ENCODE measurements around the gene NELL2.

The NELL2 gene

DNA sequence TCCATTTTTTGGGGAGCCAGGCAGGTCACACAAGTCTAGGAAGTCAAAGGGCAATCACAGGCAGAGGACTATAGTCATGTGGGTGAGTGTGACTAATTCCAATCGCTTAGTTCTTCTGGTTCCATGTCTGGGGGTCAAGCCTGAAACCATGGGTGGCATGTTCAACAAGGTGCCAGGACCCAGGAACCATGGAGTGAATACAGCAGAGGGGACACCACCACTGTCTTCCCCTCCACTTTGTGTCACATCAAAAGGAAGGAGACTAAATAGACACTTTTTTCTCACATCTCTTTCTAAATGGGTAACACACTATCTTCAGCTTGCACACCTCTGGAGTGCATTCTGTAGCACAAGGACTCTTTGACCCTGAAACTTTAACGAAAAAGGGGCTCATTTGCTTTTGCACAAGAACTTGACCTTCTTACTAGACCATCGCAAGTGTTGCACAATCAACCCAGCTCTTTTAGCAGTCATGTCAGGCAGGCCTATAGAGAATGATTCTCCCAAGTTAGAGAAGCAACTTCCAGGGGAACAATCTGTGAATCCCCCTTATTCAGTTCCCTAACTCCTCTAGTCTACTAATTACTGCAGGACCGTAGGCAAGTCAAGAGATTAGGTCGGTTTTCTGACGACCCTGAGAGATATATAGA, 398.7 kb downstream of the NELL2 start:
- Histone ChIP-seq H3K9me3 (ENCODE audit: control insufficient read depth in 5 of 5, low read length in 5 of 5) (peaks cover 0 to 36% (median 22%) of the 10 kb centered on the region in 5 donors), H3K27ac (ENCODE audit: low read depth, low read length) (no peak overlapping the region)

DNA sequence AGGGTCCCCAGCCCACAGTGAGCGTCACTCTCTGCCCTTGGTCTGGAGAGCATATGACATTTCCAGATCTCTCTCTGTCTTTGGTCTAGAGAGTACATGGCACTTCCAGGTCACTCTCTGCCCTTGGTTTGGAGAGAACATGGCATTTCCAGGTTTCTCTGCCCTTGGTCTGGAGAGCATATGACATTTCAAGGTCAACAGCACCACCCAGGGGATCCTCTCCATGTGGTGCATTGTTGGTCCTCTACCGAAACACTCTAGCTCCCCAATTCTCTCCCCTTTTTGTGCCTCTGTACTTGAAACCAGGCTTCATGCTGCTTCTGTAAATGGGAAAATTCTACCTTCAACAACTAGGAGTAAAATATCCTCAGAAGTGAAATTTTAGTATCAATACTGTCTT, 399.4 kb downstream of the NELL2 start:
- no peaks in the 10 kb centered on the region for H3K36me3 ChIP-seq (ENCODE audit: control insufficient read depth in 5 of 5, insufficient read depth in 5 of 5, low read length in 5 of 5)

More for the DNA sequence above, 398.7 kb downstream of the NELL2 start:
- no peaks in the 10 kb centered on the region for H3K36me3 ChIP-seq (ENCODE audit: control insufficient read depth in 5 of 5, insufficient read depth in 5 of 5, low read length in 5 of 5)
- H3K4me1 ChIP-seq (ENCODE audit: control insufficient read depth in 5 of 5, insufficient read depth in 5 of 5, low read length in 5 of 5), result no peaks in the 10 kb centered on the region
- H3K4me3 ChIP-seq (ENCODE audit: low read depth in 1 of 5, low read length in 5 of 5), result no peak overlapping the region
- H3K9ac ChIP-seq (ENCODE audit: low read length in 5 of 5), result no peak overlapping the region
- no peaks in the 10 kb centered on the region for H3K27me3 ChIP-seq (ENCODE audit: control insufficient read depth in 5 of 5, insufficient read depth in 4 of 5, low read length in 5 of 5)

DNA sequence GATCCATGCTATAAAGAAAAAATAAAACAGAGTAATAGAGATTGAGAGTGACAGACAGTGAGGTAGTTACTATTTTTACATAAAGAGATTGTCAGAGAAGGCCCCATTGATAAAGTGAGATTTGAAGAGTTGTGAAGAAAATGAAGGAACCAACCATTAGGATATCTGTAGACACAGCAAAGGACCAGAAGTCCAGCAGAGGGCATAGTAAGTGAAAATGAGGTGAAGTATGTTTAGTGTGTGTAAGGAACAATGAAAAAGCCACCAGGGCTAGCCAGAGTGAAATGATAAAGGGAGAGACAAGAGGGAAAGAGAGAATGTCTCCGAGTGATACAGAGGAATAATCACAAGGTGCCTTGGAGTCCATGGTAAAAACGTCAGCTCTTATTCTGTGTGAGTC, 411.0 kb downstream of the NELL2 start:
- H3K9me3 ChIP-seq (ENCODE audit: control insufficient read depth in 5 of 5, low read length in 5 of 5), result peaks cover 0 to 6% (median 0%) of the 10 kb centered on the region in 5 donors
- no peak overlapping the region for H3K4me3 ChIP-seq (ENCODE audit: low read depth in 1 of 5, low read length in 5 of 5)
- H3K4me1 ChIP-seq (ENCODE audit: control insufficient read depth in 5 of 5, insufficient read depth in 5 of 5, low read length in 5 of 5), result no peaks in the 10 kb centered on the region
- no peak overlapping the region for H3K9ac ChIP-seq (ENCODE audit: low read length in 5 of 5)
- no peak overlapping the region for H3K27ac ChIP-seq (ENCODE audit: low read depth, low read length)
- no peaks in the 10 kb centered on the region for H3K36me3 ChIP-seq (ENCODE audit: control insufficient read depth in 5 of 5, insufficient read depth in 5 of 5, low read length in 5 of 5)
- no peaks in the 10 kb centered on the region for H3K27me3 ChIP-seq (ENCODE audit: control insufficient read depth in 5 of 5, insufficient read depth in 4 of 5, low read length in 5 of 5)

More for the DNA sequence above, 399.4 kb downstream of the NELL2 start:
- Histone ChIP-seq H3K4me3 (ENCODE audit: low read depth in 1 of 5, low read length in 5 of 5) (no peak overlapping the region), H3K9ac (ENCODE audit: low read length in 5 of 5) (no peak overlapping the region), H3K4me1 (ENCODE audit: control insufficient read depth in 5 of 5, insufficient read depth in 5 of 5, low read length in 5 of 5) (no peaks in the 10 kb centered on the region), H3K9me3 (ENCODE audit: control insufficient read depth in 5 of 5, low read length in 5 of 5) (peaks cover 0 to 36% (median 22%) of the 10 kb centered on the region in 5 donors), H3K27ac (ENCODE audit: low read depth, low read length) (no peak overlapping the region), H3K27me3 (ENCODE audit: control insufficient read depth in 5 of 5, insufficient read depth in 4 of 5, low read length in 5 of 5) (no peaks in the 10 kb centered on the region)

DNA sequence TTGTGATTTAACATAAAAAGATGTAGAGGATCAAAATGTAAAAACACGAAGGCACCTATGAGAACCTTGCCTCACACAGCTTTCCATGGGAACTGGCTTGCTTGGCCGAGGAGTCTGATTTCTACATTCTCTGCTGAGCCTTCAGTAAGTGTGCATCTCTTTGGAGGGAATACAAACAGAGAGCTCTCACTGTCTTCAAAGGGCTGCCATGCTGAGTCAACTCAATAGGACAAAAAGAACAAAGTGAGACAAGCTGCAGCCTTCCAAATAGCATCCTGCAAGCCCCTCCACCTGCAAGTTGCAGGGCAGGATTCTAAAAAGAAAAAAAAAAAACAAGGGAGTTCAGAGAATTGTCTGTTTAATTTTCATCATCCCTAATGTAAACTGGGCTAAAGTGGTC, 411.9 kb downstream of the NELL2 start:
- no peak overlapping the region for H3K27ac ChIP-seq (ENCODE audit: low read depth, low read length)
- no peak overlapping the region for H3K4me3 ChIP-seq (ENCODE audit: low read depth in 1 of 5, low read length in 5 of 5)
- peaks cover 0 to 6% (median 0%) of the 10 kb centered on the region in 5 donors for H3K9me3 ChIP-seq (ENCODE audit: control insufficient read depth in 5 of 5, low read length in 5 of 5)
- no peaks in the 10 kb centered on the region for H3K27me3 ChIP-seq (ENCODE audit: control insufficient read depth in 5 of 5, insufficient read depth in 4 of 5, low read length in 5 of 5)
- H3K9ac ChIP-seq (ENCODE audit: low read length in 5 of 5), result no peak overlapping the region
- H3K4me1 ChIP-seq (ENCODE audit: control insufficient read depth in 5 of 5, insufficient read depth in 5 of 5, low read length in 5 of 5), result no peaks in the 10 kb centered on the region
- H3K36me3 ChIP-seq (ENCODE audit: control insufficient read depth in 5 of 5, insufficient read depth in 5 of 5, low read length in 5 of 5), result no peaks in the 10 kb centered on the region

DNA sequence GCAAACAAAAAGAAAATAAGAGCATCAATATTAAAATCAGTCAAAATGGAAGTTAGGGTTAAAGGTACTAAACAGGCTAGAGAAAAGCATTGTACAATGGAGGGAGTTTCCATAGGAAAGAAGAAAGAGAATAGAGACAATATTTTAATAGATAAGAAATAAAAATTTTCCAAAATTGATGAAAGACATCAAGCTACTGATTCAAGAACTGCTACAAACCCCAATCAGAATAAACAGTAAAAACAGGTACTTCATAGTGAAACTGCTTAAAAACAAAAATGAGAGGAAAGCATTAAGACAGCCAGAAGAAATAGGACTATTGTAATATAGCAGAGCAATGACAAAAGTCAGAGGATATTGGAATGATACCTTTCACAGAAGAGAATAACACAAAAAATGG, 413.4 kb downstream of the NELL2 start:
- Histone ChIP-seq H3K36me3 (ENCODE audit: control insufficient read depth in 5 of 5, insufficient read depth in 5 of 5, low read length in 5 of 5) (no peaks in the 10 kb centered on the region), H3K27me3 (ENCODE audit: control insufficient read depth in 5 of 5, insufficient read depth in 4 of 5, low read length in 5 of 5) (no peaks in the 10 kb centered on the region), H3K4me1 (ENCODE audit: control insufficient read depth in 5 of 5, insufficient read depth in 5 of 5, low read length in 5 of 5) (no peaks in the 10 kb centered on the region), H3K4me3 (ENCODE audit: low read depth in 1 of 5, low read length in 5 of 5) (no peak overlapping the region), H3K9me3 (ENCODE audit: control insufficient read depth in 5 of 5, low read length in 5 of 5) (peaks cover 0 to 4% (median 0%) of the 10 kb centered on the region in 5 donors), H3K9ac (ENCODE audit: low read length in 5 of 5) (no peak overlapping the region), H3K27ac (ENCODE audit: low read depth, low read length) (no peak overlapping the region)

DNA sequence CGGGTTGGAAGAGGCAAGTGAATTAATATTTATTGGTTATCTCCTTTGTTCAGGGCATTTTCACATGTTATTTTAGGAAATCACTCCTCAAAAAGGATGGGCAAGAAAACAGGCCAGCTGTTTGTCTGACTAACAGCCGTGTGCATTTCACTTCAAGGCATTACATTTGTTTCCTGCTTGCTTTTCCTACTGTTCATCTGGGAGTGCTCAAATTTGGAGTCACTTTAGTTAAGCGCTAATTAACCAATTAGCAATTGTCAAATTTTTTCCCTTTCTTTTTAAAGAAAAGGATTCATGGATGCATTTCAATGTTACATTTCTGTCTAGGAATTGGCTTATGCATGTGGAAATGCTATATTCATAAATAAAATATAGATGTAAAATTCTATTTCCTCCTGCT, 415.9 kb downstream of the NELL2 start:
- H3K9me3 ChIP-seq (ENCODE audit: control insufficient read depth in 5 of 5, low read length in 5 of 5), result no peaks in the 10 kb centered on the region
- no peak overlapping the region for H3K9ac ChIP-seq (ENCODE audit: low read length in 5 of 5)
- no peaks in the 10 kb centered on the region for H3K27me3 ChIP-seq (ENCODE audit: control insufficient read depth in 5 of 5, insufficient read depth in 4 of 5, low read length in 5 of 5)
- no peak overlapping the region for H3K4me3 ChIP-seq (ENCODE audit: low read depth in 1 of 5, low read length in 5 of 5)
- no peaks in the 10 kb centered on the region for H3K4me1 ChIP-seq (ENCODE audit: control insufficient read depth in 5 of 5, insufficient read depth in 5 of 5, low read length in 5 of 5)
- no peak overlapping the region for H3K27ac ChIP-seq (ENCODE audit: low read depth, low read length)
- H3K36me3 ChIP-seq (ENCODE audit: control insufficient read depth in 5 of 5, insufficient read depth in 5 of 5, low read length in 5 of 5), result no peaks in the 10 kb centered on the region

DNA sequence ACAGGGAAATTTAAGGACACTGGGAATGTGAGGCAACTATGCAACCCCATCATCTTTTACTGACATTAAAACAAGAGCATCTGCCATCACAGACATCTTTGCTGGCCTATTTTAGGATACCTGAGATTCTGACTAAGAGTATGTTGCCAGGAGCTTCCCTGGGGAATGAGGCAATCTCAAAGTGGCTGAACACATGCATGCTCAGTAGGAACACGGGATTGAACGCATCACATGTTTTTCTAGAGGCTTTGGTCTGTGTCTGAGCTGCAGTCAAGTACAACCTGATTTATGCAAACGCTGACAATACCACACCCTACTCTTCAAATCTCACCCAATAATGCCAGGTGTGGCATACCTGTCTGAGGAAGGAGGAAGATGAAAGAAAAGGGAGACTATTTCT, 416.5 kb downstream of the NELL2 start:
- H3K27ac ChIP-seq (ENCODE audit: low read depth, low read length), result no peak overlapping the region
- H3K4me1 ChIP-seq (ENCODE audit: control insufficient read depth in 5 of 5, insufficient read depth in 5 of 5, low read length in 5 of 5), result no peaks in the 10 kb centered on the region
- H3K9ac ChIP-seq (ENCODE audit: low read length in 5 of 5), result no peak overlapping the region
- no peaks in the 10 kb centered on the region for H3K36me3 ChIP-seq (ENCODE audit: control insufficient read depth in 5 of 5, insufficient read depth in 5 of 5, low read length in 5 of 5)
- no peaks in the 10 kb centered on the region for H3K27me3 ChIP-seq (ENCODE audit: control insufficient read depth in 5 of 5, insufficient read depth in 4 of 5, low read length in 5 of 5)
- H3K4me3 ChIP-seq (ENCODE audit: low read depth in 1 of 5, low read length in 5 of 5), result no peak overlapping the region
- H3K9me3 ChIP-seq (ENCODE audit: control insufficient read depth in 5 of 5, low read length in 5 of 5), result no peaks in the 10 kb centered on the region
